Spinal cord (tissue), 10 donors: ENCODE measurements around the gene EEIG2. TPM values are rescaled to one million over a fixed set of nuclear protein-coding genes. Genes with fewer than 3 reads are reported as not detected.
A peak's percentile ranks its signal among the peaks of the same experiment; 100 is the strongest.
"Not testable (repeated sequence)": the region's sequence is repeated elsewhere in the genome, so short reads cannot be mapped to it uniquely, and the experiment has no call there.

Experiments used
- DNase-seq, 6 donors: peaks; one replicate each; pipeline versions ENCODE4 v3.0.0 to v3.0.0-alpha.2; 2013 to 2015; ENCODE audit warnings: low spot score in 6 of 6, low read depth in 4 of 6
- H3K27ac ChIP-seq: one replicate; pipeline ENCODE4 v1.5.1; 2013; ENCODE audit warnings: low read depth, low read length, control low read depth
- H3K27me3 ChIP-seq: one replicate; pipeline ENCODE4 v1.6.1; 2013; ENCODE audit warnings: low read length; ENCODE audit not compliant: control insufficient read depth, insufficient read depth
- H3K36me3 ChIP-seq: one replicate; pipeline ENCODE4 v1.6.1; 2013; ENCODE audit warnings: low read length; ENCODE audit not compliant: control insufficient read depth, insufficient read depth
- H3K4me1 ChIP-seq: one replicate; pipeline ENCODE4 v1.6.1; 2013; ENCODE audit warnings: low read length; ENCODE audit not compliant: control insufficient read depth, insufficient read depth
- H3K4me3 ChIP-seq: one replicate; pipeline ENCODE4 v1.5.1; 2013; ENCODE audit warnings: low read depth, low read length, control low read depth
- H3K9me3 ChIP-seq: one replicate; pipeline ENCODE4 v1.6.1; 2013; ENCODE audit warnings: low read length; ENCODE audit not compliant: control insufficient read depth, insufficient read depth
- WGBS: methylation state at CpG from one replicate; pipeline ENCODE4 v1.1.5; 2013; ENCODE audit warnings: missing lambda C conversion rate; ENCODE audit not compliant: insufficient coverage; 5-methylcytosine and 5-hydroxymethylcytosine counted together
- polyA plus RNA-seq, 2 donors: library from polyadenylated mRNA; unstranded; fragments of 120-200 nt; gene quantifications; one replicate each; pipeline ENCODE4 v1.2.1, GENCODE V29; 2013; ENCODE audit not compliant: insufficient read length in 2 of 2
- total RNA-seq, 2 donors: library from RNA; depleted of rRNA in 1 of 2; stranded (reverse); fragments of 120-200 nt in 1 of 2; fragments of >200 nt in 1 of 2; gene quantifications; one replicate each; pipeline versions ENCODE4 v1.2.3 to v1.2.4, GENCODE V29; 2013 to 2014
- donor health status: healthy.

Gene EEIG2
- total and polyA plus RNA-seq, 4 donors, result 23.2 to 104 (median 30.2) TPM

- Histone ChIP-seq H3K4me1 (no peaks in the 10 kb centered on the region), H3K36me3 (no peaks in the 10 kb centered on the region), H3K4me3 (no peak overlapping the region), H3K27ac (no peak overlapping the region), H3K27me3 (no peaks in the 10 kb centered on the region), H3K9me3 (no peaks in the 10 kb centered on the region)
- WGBS, result no CpG with 5 or more reads among the region's 1 CpG
- no peak for DNase-seq
These were observed 18.9 kb upstream of the EEIG2 start for GRCh38 chr1:108540977-108541376.

DNA sequence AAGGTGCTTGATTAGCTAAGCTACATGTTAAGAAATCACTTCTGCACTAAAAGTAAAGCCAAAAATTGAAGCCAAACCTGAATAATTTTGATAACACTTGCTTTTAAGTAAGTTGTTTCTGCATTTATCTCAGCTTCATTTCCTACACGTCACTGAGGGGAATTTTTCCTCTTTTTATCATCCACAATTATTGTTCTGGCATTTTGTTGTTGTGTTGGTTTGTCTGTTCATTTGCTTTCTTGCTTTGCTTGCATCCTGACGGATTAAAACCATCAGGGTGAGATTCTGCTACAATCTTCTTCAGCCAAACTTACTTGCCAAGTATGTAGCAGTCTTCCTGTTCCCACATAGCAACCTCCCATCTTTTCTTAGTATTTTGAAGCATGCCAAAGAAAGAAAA is 18.0 kb upstream of the EEIG2 start:
- no peak overlapping the region for H3K27ac ChIP-seq
- no peaks in the 10 kb centered on the region for H3K9me3 ChIP-seq
- DNase-seq, result peak in 1 of 6 donors; percentile 22
- no peaks in the 10 kb centered on the region for H3K4me1 ChIP-seq
- H3K36me3 ChIP-seq, result no peaks in the 10 kb centered on the region
- no peak overlapping the region for H3K4me3 ChIP-seq
- no CpG with 5 or more reads among the region's 2 CpGs for WGBS
- H3K27me3 ChIP-seq, result no peaks in the 10 kb centered on the region

GRCh38 chr1:108547493-108547892 is 12.4 kb upstream of the EEIG2 start:
- H3K27ac ChIP-seq, H3K36me3 ChIP-seq, H3K9me3 ChIP-seq, H3K4me1 ChIP-seq, DNase-seq, H3K4me3 ChIP-seq, H3K27me3 ChIP-seq: not testable (repeated sequence)
- no CpG with 5 or more reads among the region's 4 CpGs for WGBS

DNA sequence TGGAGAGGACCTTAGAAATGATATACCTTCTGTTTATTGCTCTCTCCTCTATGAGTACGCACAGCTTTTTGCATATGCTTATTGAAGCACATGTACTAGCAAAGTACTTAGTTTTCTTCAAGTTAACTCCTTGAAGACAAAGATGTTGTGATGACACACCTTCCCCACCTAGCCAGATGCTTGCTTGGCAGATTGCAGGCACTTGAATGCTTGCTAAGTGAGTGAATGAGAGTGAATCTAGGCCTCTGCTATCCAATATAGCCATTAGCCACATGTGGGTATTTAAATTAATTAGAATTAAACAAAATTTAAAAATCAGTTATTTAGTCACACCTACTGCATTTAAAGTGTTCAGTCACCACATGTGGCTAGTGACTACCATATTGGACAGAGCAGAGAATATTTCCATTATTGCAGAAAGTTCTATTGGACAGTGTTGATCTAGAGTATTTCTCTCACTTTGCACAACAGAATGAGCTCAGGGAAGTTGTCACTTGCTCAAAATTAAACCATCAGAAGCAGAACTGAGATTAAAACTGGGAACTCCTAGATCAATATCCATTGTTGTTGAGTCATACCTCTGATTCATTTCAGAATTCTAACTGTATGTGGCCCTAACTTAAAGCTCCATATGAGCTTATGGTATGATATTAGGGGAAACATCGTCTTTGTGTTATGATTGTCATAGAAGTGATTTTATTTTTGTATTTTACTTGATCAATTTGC is 8.6 kb upstream of the EEIG2 start:
- H3K27ac ChIP-seq, result no peak overlapping the region
- H3K27me3 ChIP-seq, result no peaks in the 10 kb centered on the region
- no peaks in the 10 kb centered on the region for H3K4me1 ChIP-seq
- H3K4me3 ChIP-seq, result no peak overlapping the region
- no peak for DNase-seq
- no peaks in the 10 kb centered on the region for H3K36me3 ChIP-seq
- WGBS, result no CpG with 5 or more reads among the region's 2 CpGs
- H3K9me3 ChIP-seq, result no peaks in the 10 kb centered on the region

- Histone ChIP-seq H3K27me3 (no peaks in the 10 kb centered on the region), H3K4me1 (no peaks in the 10 kb centered on the region), H3K36me3 (no peaks in the 10 kb centered on the region), H3K9me3 (no peaks in the 10 kb centered on the region), H3K27ac (no peak overlapping the region), H3K4me3 (no peak overlapping the region)
- WGBS, result 90% methylated on average over 1 of the region's 4 CpGs
- no peak for DNase-seq
These were observed 6.0 kb upstream of the EEIG2 start for GRCh38 chr1:108553905-108554304.

DNA sequence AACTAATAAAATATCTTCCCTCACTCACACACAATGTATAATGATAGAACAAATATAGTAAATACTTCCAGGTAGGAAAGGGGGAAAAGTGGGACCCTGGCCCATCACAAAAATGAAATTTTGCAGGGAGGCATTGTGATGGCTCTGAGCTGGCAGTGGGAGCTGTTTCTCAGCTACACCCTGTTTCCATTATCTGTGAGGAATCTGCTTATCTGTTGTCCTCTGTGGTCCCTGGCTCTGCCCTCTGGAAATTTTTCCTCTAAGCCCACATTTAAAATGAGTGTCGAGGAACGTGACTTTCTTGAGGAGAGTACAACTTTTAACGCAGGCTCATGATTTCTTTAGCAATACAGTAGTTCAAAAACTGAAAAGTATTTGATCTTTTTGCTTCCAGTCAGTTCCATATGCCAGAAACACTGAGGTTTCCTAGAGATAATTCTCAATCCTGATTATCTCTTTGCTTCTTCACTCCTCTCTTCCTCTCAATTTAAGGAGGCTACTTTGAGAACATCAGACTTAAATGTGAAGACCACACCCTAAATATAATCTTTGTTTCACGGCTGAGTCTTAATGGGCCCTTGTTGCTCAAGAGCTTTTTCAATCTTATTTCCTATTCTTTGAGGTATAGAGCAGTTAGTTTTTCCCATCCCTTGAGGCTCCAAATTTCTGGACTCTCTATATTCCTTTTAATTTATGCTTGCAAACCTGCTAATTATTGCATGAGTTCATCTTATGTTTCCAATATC is 5.0 kb upstream of the EEIG2 start:
- Histone ChIP-seq H3K36me3 (no peaks in the 10 kb centered on the region), H3K27ac (no peak overlapping the region), H3K27me3 (no peaks in the 10 kb centered on the region), H3K4me1 (peaks cover 2% of the 10 kb centered on the region), H3K4me3 (no peak overlapping the region), H3K9me3 (no peaks in the 10 kb centered on the region)
- no peak for DNase-seq
- 93% methylated on average over 3 of the region's 4 CpGs for WGBS

DNA sequence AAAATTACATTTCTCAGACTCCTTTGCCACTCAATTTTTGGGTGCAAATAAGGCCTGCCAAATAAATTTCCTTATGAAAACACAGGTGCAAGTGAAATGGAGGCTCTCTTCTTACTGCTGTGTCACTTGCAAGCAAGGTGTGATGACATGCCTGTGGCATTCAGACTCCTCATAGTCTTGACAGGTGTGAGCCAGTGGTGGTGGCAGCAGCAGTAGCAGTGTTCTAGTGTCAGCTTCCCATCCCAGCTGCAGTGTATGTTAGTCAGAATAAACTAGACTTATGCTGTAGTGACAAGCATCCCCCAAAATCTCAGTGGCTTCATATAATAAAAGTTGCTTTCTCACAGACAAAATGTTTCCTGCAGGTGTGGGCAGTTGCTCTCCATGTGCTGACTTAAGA is 3.8 kb upstream of the EEIG2 start:
- Histone ChIP-seq H3K27me3 (no peaks in the 10 kb centered on the region), H3K4me3 (no peak overlapping the region), H3K4me1 (peaks cover 6% of the 10 kb centered on the region), H3K9me3 (no peaks in the 10 kb centered on the region), H3K27ac (no peak overlapping the region), H3K36me3 (no peaks in the 10 kb centered on the region)
- DNase-seq, result no peak

DNA sequence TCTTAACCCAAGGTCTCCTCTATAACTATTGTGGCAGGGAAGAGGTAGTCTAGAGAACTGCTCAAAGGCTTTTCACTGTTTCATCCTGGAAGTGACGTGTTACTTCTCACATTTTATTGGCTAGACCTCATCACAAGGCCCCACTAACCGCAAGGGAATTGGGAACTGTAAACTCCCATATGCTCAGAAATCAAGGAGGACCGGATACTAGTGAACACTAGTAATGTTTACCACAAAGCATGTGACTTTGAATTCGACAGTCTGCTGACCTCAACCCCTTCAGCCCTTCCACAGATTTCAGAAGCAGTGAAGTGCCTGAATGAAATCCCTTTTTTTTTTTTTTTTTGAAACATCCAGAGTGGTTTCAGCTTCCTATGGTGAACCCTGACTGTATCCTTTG is 3.4 kb upstream of the EEIG2 start:
- no peaks in the 10 kb centered on the region for H3K27me3 ChIP-seq
- DNase-seq, result no peak
- no peak overlapping the region for H3K27ac ChIP-seq
- WGBS, result 86% methylated on average over 4 of the region's 4 CpGs
- no peak overlapping the region for H3K4me3 ChIP-seq
- peaks cover 6% of the 10 kb centered on the region for H3K4me1 ChIP-seq
- no peaks in the 10 kb centered on the region for H3K36me3 ChIP-seq
- H3K9me3 ChIP-seq, result no peaks in the 10 kb centered on the region

- Histone ChIP-seq H3K27me3 (no peaks in the 10 kb centered on the region), H3K9me3 (no peaks in the 10 kb centered on the region), H3K36me3 (no peaks in the 10 kb centered on the region), H3K27ac (no peak overlapping the region), H3K4me1 (peaks cover 10% of the 10 kb centered on the region), H3K4me3 (no peak overlapping the region)
- DNase-seq, result no peak
These were observed 2.6 kb upstream of the EEIG2 start for GRCh38 chr1:108557296-108557695.
